GM23338 (cell line): ENCODE results near the gene RPP21. TPM values are rescaled to one million over a fixed set of nuclear protein-coding genes. Genes with fewer than 3 reads are reported as not detected.
A peak's percentile ranks its signal among the peaks of the same experiment; 100 is the strongest.

ENCODE experiments used
- ATAC-seq: fragments of 200-7000 bp; cut with Tn5 transposase; 3 replicates; pipeline ENCODE4 v1.9.1; 2020
- DNase-seq: peaks from one replicate; pipeline ENCODE4 v3.0.0-alpha.2; 2015; ENCODE audit warnings: low spot score
- H2AFZ ChIP-seq: fragments of 200-600 bp; sonication (generic); 2 replicates; pipeline ENCODE4 v1.8.0; 2016; ENCODE audit warnings: antibody characterized with exemption, mild to moderate bottlenecking, moderate library complexity
- H3F3A ChIP-seq: fragments of 200-600 bp; sonication (generic); replicated peaks from 2 replicates; pipeline ENCODE4 v1.8.0; 2017; ENCODE audit warnings: antibody characterized with exemption, mixed run types, low read depth
- H3K27ac ChIP-seq: fragments of 200-600 bp; sonication (generic); 2 replicates; pipeline ENCODE4 v1.6.1; 2016; ENCODE audit warnings: low read depth
- H3K27me3 ChIP-seq: fragments of 200-600 bp; sonication (generic); 2 replicates; pipeline ENCODE4 v1.8.0; 2016; ENCODE audit warnings: mild to moderate bottlenecking, mixed run types, moderate library complexity; ENCODE audit not compliant: insufficient read depth
- H3K36me3 ChIP-seq: fragments of 200-600 bp; sonication (generic); 2 replicates; pipeline ENCODE4 v1.8.0; 2016; ENCODE audit warnings: mild to moderate bottlenecking; ENCODE audit not compliant: insufficient read depth
- H3K4me1 ChIP-seq: fragments of 200-600 bp; sonication (generic); 2 replicates; pipeline ENCODE4 v1.8.0; 2016; ENCODE audit warnings: mild to moderate bottlenecking, moderate library complexity; ENCODE audit not compliant: insufficient read depth
- H3K4me2 ChIP-seq: fragments of 200-600 bp; sonication (generic); 2 replicates; pipeline ENCODE4 v1.7.1; 2017; ENCODE audit warnings: mixed run types
- H3K4me3 ChIP-seq: fragments of 200-600 bp; sonication (generic); 2 replicates; pipeline ENCODE4 v1.6.1; 2016; ENCODE audit warnings: mixed run types
- H3K79me2 ChIP-seq: fragments of 200-600 bp; sonication (generic); replicated peaks from 2 replicates; pipeline ENCODE4 v1.8.0; 2017; ENCODE audit warnings: mild to moderate bottlenecking; ENCODE audit not compliant: insufficient read depth
- H3K9me2 ChIP-seq: fragments of 200-600 bp; sonication (generic); 2 replicates; pipeline ENCODE4 v1.8.0; 2017; ENCODE audit not compliant: insufficient read depth
- H4K20me1 ChIP-seq: fragments of 200-600 bp; sonication (generic); replicated peaks from 2 replicates; pipeline ENCODE4 v1.8.0; 2017; ENCODE audit warnings: mild to moderate bottlenecking; ENCODE audit not compliant: insufficient read depth
- H3K27ac Mint-ChIP-seq: 2 replicates; pipeline ENCODE4 v1.8.0; 2020; ENCODE audit warnings: inconsistent platforms, mild to moderate bottlenecking, moderate library complexity, mixed read lengths
- H3K27me3 Mint-ChIP-seq: 3 replicates; pipeline ENCODE4 v1.8.0; 2022; ENCODE audit warnings: low read depth, mild to moderate bottlenecking, moderate library complexity, mixed read lengths, inconsistent platforms; ENCODE audit not compliant: insufficient read depth, poor library complexity
- H3K36me3 Mint-ChIP-seq: 3 replicates; pipeline ENCODE4 v1.8.0; 2021; ENCODE audit warnings: low read depth, mild to moderate bottlenecking, inconsistent platforms, moderate library complexity, mixed read lengths
- H3K4me1 Mint-ChIP-seq: 3 replicates; pipeline ENCODE4 v1.8.0; 2020; ENCODE audit warnings: mild to moderate bottlenecking, inconsistent platforms, mixed read lengths
- H3K4me3 Mint-ChIP-seq: 3 replicates; pipeline ENCODE4 v1.8.0; 2021; ENCODE audit warnings: moderate library complexity, mild to moderate bottlenecking, inconsistent platforms, mixed read lengths
- H3K9me3 Mint-ChIP-seq: 3 replicates; pipeline ENCODE4 v1.8.0; 2020; ENCODE audit warnings: moderate library complexity, mild to moderate bottlenecking, inconsistent platforms, mixed read lengths
- CREB1 ChIP-seq: fragments of 250-450 bp; sonication (Bioruptor Pico); IDR thresholded peaks from 2 replicates; pipeline ENCODE4 v1.5.0; 2020; ENCODE audit warnings: low read depth, mild to moderate bottlenecking, moderate library complexity
- CTCF ChIP-seq, 2 experiments: fragments of 200-600 bp in 1 of 2; sonication (generic) in 1 of 2; conservative IDR thresholded peaks; 2 replicates each; pipeline versions ENCODE4 v1.5.1 to v1.6.1; 2016 to 2017; ENCODE audit warnings: antibody characterized with exemption in 2 of 2, low read depth in 2 of 2, mild to moderate bottlenecking in 2 of 2, moderate library complexity in 1 of 2
- ETS1 ChIP-seq: IDR thresholded peaks from 2 replicates; pipeline ENCODE4 v1.6.1; 2016; ENCODE audit warnings: antibody characterized with exemption
- EZH2 ChIP-seq: fragments of 200-600 bp; sonication (generic); IDR thresholded peaks from one replicate; pipeline ENCODE4 v1.8.0; 2017; ENCODE audit warnings: antibody characterized with exemption, mild to moderate bottlenecking, low read depth; ENCODE audit not compliant: unreplicated experiment
- JUNB ChIP-seq: IDR thresholded peaks from one replicate; pipeline ENCODE4 v1.6.1; 2016; ENCODE audit warnings: antibody characterized with exemption; ENCODE audit not compliant: unreplicated experiment
- POLR2AphosphoS5 ChIP-seq: IDR thresholded peaks from 2 replicates; pipeline ENCODE4 v1.6.1; 2016; ENCODE audit warnings: antibody characterized with exemption, low read depth
- REST ChIP-seq: IDR thresholded peaks from one replicate; pipeline ENCODE4 v1.6.1; 2018; ENCODE audit warnings: antibody characterized with exemption; ENCODE audit not compliant: unreplicated experiment
- ZNF331 ChIP-seq: fragments of 250-450 bp; sonication (Bioruptor Pico); IDR thresholded peaks from 2 replicates; pipeline ENCODE4 v1.5.0; 2020; ENCODE audit warnings: low read depth, mild to moderate bottlenecking, moderate library complexity
- polyA plus RNA-seq: library from polyadenylated mRNA; unstranded; fragments of >200 nt; fragmentation: Nextera tagmentation; extraction: Ambion mirVana; gene quantifications from 2 replicates; pipeline ENCODE4 v1.2.1, GENCODE V29; 2016
- total RNA-seq: library from RNA; depleted of rRNA; stranded (reverse); fragments of >200 nt; shearing (Covaris generic); gene quantifications from 2 replicates; pipeline ENCODE4 v1.2.3, GENCODE V29; 2014

Gene RPP21
- total and polyA plus RNA-seq, 2 experiments from 2014 or later: 63.7 to 161 TPM

- Histone ChIP-seq H3K9me2 (no peaks in the 10 kb centered on the region), H3K4me1 (peaks cover 57% of the 10 kb centered on the region), H3K79me2 (peaks cover 100% of the 10 kb centered on the region), H3K27me3 (no peaks in the 10 kb centered on the region), H3K27ac (no peak overlapping the region), H2AFZ (no peak overlapping the region), H4K20me1 (peaks cover 53% of the 10 kb centered on the region), H3K36me3 (no peaks in the 10 kb centered on the region; the same call in none of the 2 replicates), H3F3A (no peaks in the 10 kb centered on the region), H3K4me2 (peak overlapping the region; percentile 5; the same call in 1 of the 2 replicates), H3K4me3 (no peak overlapping the region)
- TF ChIP-seq ETS1: no peak
- TF ChIP-seq CTCF (conservative IDR thresholded peaks at IDR 0.05; ENCODE audit: low read depth in 2 of 2): no peak
- no peak for TF ChIP-seq CREB1 (CRISPR knock-in tag)
- TF ChIP-seq REST: no peak
- no peak for DNase-seq
- peaks cover 63% of the 10 kb centered on the region for H3K4me1 Mint-ChIP-seq
- H3K4me3 Mint-ChIP-seq: no peak overlapping the region; the same call in 2 of the 3 replicates
- H3K36me3 Mint-ChIP-seq: peaks cover 40% of the 10 kb centered on the region; the same call in 2 of the 3 replicates
- H3K27ac Mint-ChIP-seq: peak overlapping the region; percentile 64; the same call in 1 of the 2 replicates
- ATAC-seq: no peak
- H3K27me3 Mint-ChIP-seq: peaks cover 9% of the 10 kb centered on the region
- H3K9me3 Mint-ChIP-seq: no peaks in the 10 kb centered on the region
Measured at GRCh38 chr6:30317913-30318589, 26.9 kb upstream of the RPP21 start.

- peaks cover 71% of the 10 kb centered on the region for H3K4me1 Mint-ChIP-seq
- peak overlapping the region; percentile 77 for H3K4me2 ChIP-seq
- TF ChIP-seq EZH2 (no peak), JUNB (no peak), ETS1 (no peak), POLR2AphosphoS5 (no peak), CREB1 (CRISPR knock-in tag) (no peak), ZNF331 (CRISPR knock-in tag) (no peak), CTCF (conservative IDR thresholded peaks at IDR 0.05; ENCODE audit: low read depth in 2 of 2) (no peak)
Measured at GRCh38 chr6:30319146-30319835, 25.7 kb upstream of the RPP21 start.

More at GRCh38 chr6:30319146-30319835, 25.7 kb upstream of the RPP21 start:
- H3K9me2 ChIP-seq: no peaks in the 10 kb centered on the region
- Mint-ChIP-seq H3K9me3 (no peaks in the 10 kb centered on the region), H3K4me3 (peak overlapping the region; percentile 49), H3K36me3 (peaks cover 31% of the 10 kb centered on the region; the same call in 2 of the 3 replicates), H3K27me3 (peaks cover 9% of the 10 kb centered on the region), H3K27ac (peak overlapping the region; percentile 57)
- H3K4me1 ChIP-seq: peaks cover 69% of the 10 kb centered on the region
- ATAC-seq: peak; percentile 86
- peaks cover 100% of the 10 kb centered on the region for H3K79me2 ChIP-seq
- no peak overlapping the region for H3K27ac ChIP-seq
- H3K4me3 ChIP-seq: no peak overlapping the region
- no peaks in the 10 kb centered on the region for H3K27me3 ChIP-seq
- no peaks in the 10 kb centered on the region; the same call in 1 of the 2 replicates for H3K36me3 ChIP-seq
- H4K20me1 ChIP-seq: peaks cover 41% of the 10 kb centered on the region
- no peaks in the 10 kb centered on the region for H3F3A ChIP-seq
- H2AFZ ChIP-seq: no peak overlapping the region
- peak; percentile 72 for DNase-seq
